ENCODE measurements around the gene FGF12. TPM values are rescaled to one million over a fixed set of nuclear protein-coding genes. Genes with fewer than 3 reads are reported as not detected.

FGF12 gene
- polyA plus RNA-seq, 1 experiment = 0.11 TPM

- Histone ChIP-seq H3K27me3 (ENCODE audit: control insufficient read depth, insufficient read depth, low read length) (peaks cover 2% of the 10 kb centered on the region; the same call in 1 of the 2 replicates), H3K4me3 (ENCODE audit: low read depth, low read length) (no peak overlapping the region), H3K36me3 (ENCODE audit: control insufficient read depth, insufficient read depth, low read length) (no peaks in the 10 kb centered on the region)
- no peak for DNase-seq (ENCODE audit: low read depth)
- ChIA-PET POLR2A (no interaction called here), CTCF (no interaction called here)
- TF ChIP-seq, protein P1, sequence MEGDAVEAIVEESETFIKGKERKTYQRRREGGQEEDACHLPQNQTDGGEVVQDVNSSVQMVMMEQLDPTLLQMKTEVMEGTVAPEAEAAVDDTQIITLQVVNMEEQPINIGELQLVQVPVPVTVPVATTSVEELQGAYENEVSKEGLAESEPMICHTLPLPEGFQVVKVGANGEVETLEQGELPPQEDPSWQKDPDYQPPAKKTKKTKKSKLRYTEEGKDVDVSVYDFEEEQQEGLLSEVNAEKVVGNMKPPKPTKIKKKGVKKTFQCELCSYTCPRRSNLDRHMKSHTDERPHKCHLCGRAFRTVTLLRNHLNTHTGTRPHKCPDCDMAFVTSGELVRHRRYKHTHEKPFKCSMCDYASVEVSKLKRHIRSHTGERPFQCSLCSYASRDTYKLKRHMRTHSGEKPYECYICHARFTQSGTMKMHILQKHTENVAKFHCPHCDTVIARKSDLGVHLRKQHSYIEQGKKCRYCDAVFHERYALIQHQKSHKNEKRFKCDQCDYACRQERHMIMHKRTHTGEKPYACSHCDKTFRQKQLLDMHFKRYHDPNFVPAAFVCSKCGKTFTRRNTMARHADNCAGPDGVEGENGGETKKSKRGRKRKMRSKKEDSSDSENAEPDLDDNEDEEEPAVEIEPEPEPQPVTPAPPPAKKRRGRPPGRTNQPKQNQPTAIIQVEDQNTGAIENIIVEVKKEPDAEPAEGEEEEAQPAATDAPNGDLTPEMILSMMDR (IDR thresholded peaks at IDR 0.05; ENCODE audit: insufficient read depth, low read depth, low read length) = no peak
These were observed 316.7 kb downstream of the FGF12 start for GRCh38 chr3:192410684-192410960.

DNA sequence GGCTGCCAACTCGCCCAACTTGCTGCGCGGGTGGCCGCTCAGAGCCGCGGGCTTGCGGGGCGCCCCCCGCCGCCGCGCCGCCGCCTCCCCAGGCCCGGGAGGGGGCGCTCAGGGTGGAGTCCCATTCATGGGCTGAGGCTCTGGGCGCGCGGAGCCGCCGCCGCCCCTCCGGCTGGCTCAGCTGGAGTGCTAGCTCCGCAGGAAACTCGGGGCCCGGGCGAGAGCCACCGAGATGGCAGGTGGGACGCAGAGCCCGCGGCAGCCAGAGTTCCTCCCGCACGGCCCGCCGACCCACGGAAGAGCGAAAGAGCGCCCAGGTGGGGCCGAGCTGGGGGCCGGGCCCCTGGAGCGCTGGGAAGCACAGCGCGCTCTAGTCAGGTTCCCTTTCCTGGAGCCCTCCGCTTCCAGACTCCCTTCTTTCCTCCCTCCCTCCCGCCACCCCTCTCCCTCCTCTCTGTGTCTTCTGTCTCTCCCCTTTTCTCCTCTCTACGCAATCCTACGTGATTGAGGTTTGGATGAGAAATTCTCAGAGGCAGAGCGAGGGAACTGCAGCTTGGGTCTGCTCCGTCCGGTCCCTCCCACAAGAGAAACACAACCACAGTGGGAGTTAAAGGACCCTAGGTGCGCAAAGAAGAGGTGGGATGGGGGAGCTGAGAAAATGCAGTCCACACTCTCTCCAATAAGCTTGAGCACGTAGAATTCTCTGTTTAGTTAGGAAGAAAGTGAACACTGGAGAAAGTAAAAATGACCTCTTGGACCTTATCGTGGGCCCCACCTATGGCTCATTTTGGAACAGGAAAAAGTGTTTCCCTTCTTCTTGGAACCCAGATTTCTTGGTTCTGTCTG lies 317.3 kb downstream of the FGF12 start:
- CTCF ChIA-PET = no interaction called here
- POLR2A ChIA-PET = no interaction called here
- no peak for DNase-seq (ENCODE audit: low read depth)
- Histone ChIP-seq H3K4me3 (ENCODE audit: low read depth, low read length) (no peak overlapping the region), H3K36me3 (ENCODE audit: control insufficient read depth, insufficient read depth, low read length) (no peaks in the 10 kb centered on the region), H3K27me3 (ENCODE audit: control insufficient read depth, insufficient read depth, low read length) (peaks cover 2% of the 10 kb centered on the region; the same call in 1 of the 2 replicates)
- TF ChIP-seq, protein P1 (IDR thresholded peaks at IDR 0.05; ENCODE audit: insufficient read depth, low read depth, low read length) = no peak

- Histone ChIP-seq H3K4me3 (ENCODE audit: low read depth, low read length) (no peak overlapping the region), H3K36me3 (ENCODE audit: control insufficient read depth, insufficient read depth, low read length) (no peaks in the 10 kb centered on the region), H3K27me3 (ENCODE audit: control insufficient read depth, insufficient read depth, low read length) (peaks cover 2% of the 10 kb centered on the region; the same call in 1 of the 2 replicates)
- CTCF ChIA-PET = no interaction called here
- POLR2A ChIA-PET = no interaction called here
- TF ChIP-seq, protein P1 (IDR thresholded peaks at IDR 0.05; ENCODE audit: insufficient read depth, low read depth, low read length) = no peak
- no peak for DNase-seq (ENCODE audit: low read depth)
These were observed 318.0 kb downstream of the FGF12 start for GRCh38 chr3:192409201-192409837.

DNA sequence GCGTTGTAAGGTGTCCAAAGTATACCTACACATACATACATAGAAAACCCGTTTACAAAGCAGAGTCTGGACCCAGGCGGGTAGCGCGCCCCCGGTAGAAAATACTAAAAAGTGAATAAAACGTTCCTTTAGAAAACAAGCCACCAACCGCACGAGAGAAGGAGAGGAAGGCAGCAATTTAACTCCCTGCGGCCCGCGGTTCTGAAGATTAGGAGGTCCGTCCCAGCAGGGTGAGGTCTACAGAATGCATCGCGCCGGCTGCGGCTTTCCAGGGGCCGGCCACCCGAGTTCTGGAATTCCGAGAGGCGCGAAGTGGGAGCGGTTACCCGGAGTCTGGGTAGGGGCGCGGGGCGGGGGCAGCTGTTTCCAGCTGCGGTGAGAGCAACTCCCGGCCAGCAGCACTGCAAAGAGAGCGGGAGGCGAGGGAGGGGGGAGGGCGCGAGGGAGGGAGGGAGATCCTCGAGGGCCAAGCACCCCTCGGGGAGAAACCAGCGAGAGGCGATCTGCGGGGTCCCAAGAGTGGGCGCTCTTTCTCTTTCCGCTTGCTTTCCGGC lies 318.6 kb downstream of the FGF12 start:
- H3K4me3 ChIP-seq (ENCODE audit: low read depth, low read length) = no peak overlapping the region

More for the DNA sequence above, 318.6 kb downstream of the FGF12 start:
- DNase-seq (ENCODE audit: low read depth) = no peak
- ChIA-PET CTCF (no interaction called here), POLR2A (no interaction called here)
- TF ChIP-seq, protein P1 (IDR thresholded peaks at IDR 0.05; ENCODE audit: insufficient read depth, low read depth, low read length) = no peak
- no peaks in the 10 kb centered on the region for H3K36me3 ChIP-seq (ENCODE audit: control insufficient read depth, insufficient read depth, low read length)
- peaks cover 2% of the 10 kb centered on the region; the same call in 1 of the 2 replicates for H3K27me3 ChIP-seq (ENCODE audit: control insufficient read depth, insufficient read depth, low read length)
